ENCODE data around the gene UGT1A6. TPM values are rescaled to one million over a fixed set of nuclear protein-coding genes. Genes with fewer than 3 reads are reported as not detected.
"Not testable (repeated sequence)": the region's sequence is repeated elsewhere in the genome, so short reads cannot be mapped to it uniquely, and the experiment has no call there.

The UGT1A6 gene
- polyA plus RNA-seq, 2 donors = 4.8 to 22.4 TPM

GRCh38 chr2:233743464-233744259 is 51.0 kb downstream of the UGT1A6 start:
- WGBS, 2 donors = 94 to 95% methylated on average over 44 to 46 of the region's 46 CpGs
- H3K36me3 ChIP-seq (ENCODE audit: control insufficient read depth in 2 of 2, insufficient read depth in 2 of 2, low read length in 1 of 2) = peaks cover 0 to 2% of the 10 kb centered on the region in 2 donors
- H3K27ac ChIP-seq (ENCODE audit: low read depth in 2 of 2, low read length in 1 of 2) = no peak overlapping the region

GRCh38 chr2:233745073-233745755 is 52.5 kb downstream of the UGT1A6 start:
- Histone ChIP-seq H3K4me1 (ENCODE audit: control insufficient read depth in 2 of 2, insufficient read depth in 2 of 2, low read length in 1 of 2) (no peaks in the 10 kb centered on the region), H3K27ac (ENCODE audit: low read depth in 2 of 2, low read length in 1 of 2) (no peak overlapping the region), H3K4me3 (ENCODE audit: low read depth in 1 of 2, low read length in 2 of 2) (no peak overlapping the region), H3K27me3 (ENCODE audit: control insufficient read depth in 1 of 2, insufficient read depth in 2 of 2, low read length in 2 of 2) (no peaks in the 10 kb centered on the region), H3K9me3 (ENCODE audit: control insufficient read depth in 2 of 2, insufficient read depth in 1 of 2, low read depth in 1 of 2, low read length in 1 of 2) (no peaks in the 10 kb centered on the region), H3K36me3 (ENCODE audit: control insufficient read depth in 2 of 2, insufficient read depth in 2 of 2, low read length in 1 of 2) (peaks cover 0 to 2% of the 10 kb centered on the region in 2 donors)
- 65 to 67% methylated on average over 5 of the region's 5 CpGs for WGBS, 2 donors

More at GRCh38 chr2:233743464-233744259, 51.0 kb downstream of the UGT1A6 start:
- H3K27me3 ChIP-seq (ENCODE audit: control insufficient read depth in 1 of 2, insufficient read depth in 2 of 2, low read length in 2 of 2) = no peaks in the 10 kb centered on the region
- no peak overlapping the region for H3K4me3 ChIP-seq (ENCODE audit: low read depth in 1 of 2, low read length in 2 of 2)
- H3K4me1 ChIP-seq (ENCODE audit: control insufficient read depth in 2 of 2, insufficient read depth in 2 of 2, low read length in 1 of 2) = no peaks in the 10 kb centered on the region
- no peaks in the 10 kb centered on the region for H3K9me3 ChIP-seq (ENCODE audit: control insufficient read depth in 2 of 2, insufficient read depth in 1 of 2, low read depth in 1 of 2, low read length in 1 of 2)

- not testable (repeated sequence) for H3K9me3 ChIP-seq (ENCODE audit: control insufficient read depth in 2 of 2, insufficient read depth in 1 of 2, low read depth in 1 of 2, low read length in 1 of 2); H3K27ac ChIP-seq (ENCODE audit: low read depth in 2 of 2, low read length in 1 of 2); H3K4me3 ChIP-seq (ENCODE audit: low read depth in 1 of 2, low read length in 2 of 2); H3K4me1 ChIP-seq (ENCODE audit: control insufficient read depth in 2 of 2, insufficient read depth in 2 of 2, low read length in 1 of 2); H3K36me3 ChIP-seq (ENCODE audit: control insufficient read depth in 2 of 2, insufficient read depth in 2 of 2, low read length in 1 of 2); H3K27me3 ChIP-seq (ENCODE audit: control insufficient read depth in 1 of 2, insufficient read depth in 2 of 2, low read length in 2 of 2)
- WGBS, 2 donors = 71 to 77% methylated on average over 2 of the region's 2 CpGs
These were observed 53.1 kb downstream of the UGT1A6 start for GRCh38 chr2:233745838-233746237.

- Histone ChIP-seq H3K27ac (ENCODE audit: low read depth in 2 of 2, low read length in 1 of 2) (no peak overlapping the region), H3K9me3 (ENCODE audit: control insufficient read depth in 2 of 2, insufficient read depth in 1 of 2, low read depth in 1 of 2, low read length in 1 of 2) (peaks cover 0 to 7% of the 10 kb centered on the region in 2 donors), H3K27me3 (ENCODE audit: control insufficient read depth in 1 of 2, insufficient read depth in 2 of 2, low read length in 2 of 2) (no peaks in the 10 kb centered on the region), H3K4me1 (ENCODE audit: control insufficient read depth in 2 of 2, insufficient read depth in 2 of 2, low read length in 1 of 2) (no peaks in the 10 kb centered on the region), H3K36me3 (ENCODE audit: control insufficient read depth in 2 of 2, insufficient read depth in 2 of 2, low read length in 1 of 2) (peaks cover 0 to 2% of the 10 kb centered on the region in 2 donors), H3K4me3 (ENCODE audit: low read depth in 1 of 2, low read length in 2 of 2) (no peak overlapping the region)
- 76 to 81% methylated on average over 10 of the region's 10 CpGs for WGBS, 2 donors
These were observed 54.0 kb downstream of the UGT1A6 start for GRCh38 chr2:233746475-233747282.

- Histone ChIP-seq H3K9me3 (ENCODE audit: control insufficient read depth in 2 of 2, insufficient read depth in 1 of 2, low read depth in 1 of 2, low read length in 1 of 2) (peaks cover 0 to 7% of the 10 kb centered on the region in 2 donors), H3K36me3 (ENCODE audit: control insufficient read depth in 2 of 2, insufficient read depth in 2 of 2, low read length in 1 of 2) (peaks cover 0 to 2% of the 10 kb centered on the region in 2 donors), H3K27me3 (ENCODE audit: control insufficient read depth in 1 of 2, insufficient read depth in 2 of 2, low read length in 2 of 2) (no peaks in the 10 kb centered on the region), H3K4me1 (ENCODE audit: control insufficient read depth in 2 of 2, insufficient read depth in 2 of 2, low read length in 1 of 2) (no peaks in the 10 kb centered on the region), H3K4me3 (ENCODE audit: low read depth in 1 of 2, low read length in 2 of 2) (no peak overlapping the region), H3K27ac (ENCODE audit: low read depth in 2 of 2, low read length in 1 of 2) (no peak overlapping the region)
- WGBS, 2 donors = 95 to 96% methylated on average over 6 of the region's 6 CpGs
These were observed 54.5 kb downstream of the UGT1A6 start for GRCh38 chr2:233747283-233747544.

- 72 to 85% methylated on average over 2 of the region's 2 CpGs for WGBS, 2 donors
- not testable (repeated sequence) for H3K36me3 ChIP-seq (ENCODE audit: control insufficient read depth in 2 of 2, insufficient read depth in 2 of 2, low read length in 1 of 2); H3K9me3 ChIP-seq (ENCODE audit: control insufficient read depth in 2 of 2, insufficient read depth in 1 of 2, low read depth in 1 of 2, low read length in 1 of 2); H3K27me3 ChIP-seq (ENCODE audit: control insufficient read depth in 1 of 2, insufficient read depth in 2 of 2, low read length in 2 of 2); H3K4me1 ChIP-seq (ENCODE audit: control insufficient read depth in 2 of 2, insufficient read depth in 2 of 2, low read length in 1 of 2); H3K27ac ChIP-seq (ENCODE audit: low read depth in 2 of 2, low read length in 1 of 2); H3K4me3 ChIP-seq (ENCODE audit: low read depth in 1 of 2, low read length in 2 of 2)
These were observed 58.0 kb downstream of the UGT1A6 start for GRCh38 chr2:233750689-233751088.

- H3K4me1 ChIP-seq (ENCODE audit: control insufficient read depth in 2 of 2, insufficient read depth in 2 of 2, low read length in 1 of 2); H3K27ac ChIP-seq (ENCODE audit: low read depth in 2 of 2, low read length in 1 of 2); H3K27me3 ChIP-seq (ENCODE audit: control insufficient read depth in 1 of 2, insufficient read depth in 2 of 2, low read length in 2 of 2); H3K36me3 ChIP-seq (ENCODE audit: control insufficient read depth in 2 of 2, insufficient read depth in 2 of 2, low read length in 1 of 2); H3K9me3 ChIP-seq (ENCODE audit: control insufficient read depth in 2 of 2, insufficient read depth in 1 of 2, low read depth in 1 of 2, low read length in 1 of 2); H3K4me3 ChIP-seq (ENCODE audit: low read depth in 1 of 2, low read length in 2 of 2): not testable (repeated sequence)
- 60 to 78% methylated on average over 2 of the region's 2 CpGs for WGBS, 2 donors
These were observed 58.7 kb downstream of the UGT1A6 start for GRCh38 chr2:233751212-233752009.

- 91 to 95% methylated on average over 41 to 44 of the region's 44 CpGs for WGBS, 2 donors
- Histone ChIP-seq H3K27me3 (ENCODE audit: control insufficient read depth in 1 of 2, insufficient read depth in 2 of 2, low read length in 2 of 2) (no peaks in the 10 kb centered on the region), H3K4me1 (ENCODE audit: control insufficient read depth in 2 of 2, insufficient read depth in 2 of 2, low read length in 1 of 2) (no peaks in the 10 kb centered on the region), H3K4me3 (ENCODE audit: low read depth in 1 of 2, low read length in 2 of 2) (no peak overlapping the region), H3K36me3 (ENCODE audit: control insufficient read depth in 2 of 2, insufficient read depth in 2 of 2, low read length in 1 of 2) (no peaks in the 10 kb centered on the region), H3K27ac (ENCODE audit: low read depth in 2 of 2, low read length in 1 of 2) (no peak overlapping the region), H3K9me3 (ENCODE audit: control insufficient read depth in 2 of 2, insufficient read depth in 1 of 2, low read depth in 1 of 2, low read length in 1 of 2) (peaks cover 0 to 7% of the 10 kb centered on the region in 2 donors)
These were observed 62.4 kb downstream of the UGT1A6 start for GRCh38 chr2:233754872-233755611.
